Peyer's patch (tissue), 4 donors: ENCODE measurements around the gene ITSN1.
"Not testable (repeated sequence)": the region's sequence is repeated elsewhere in the genome, so short reads cannot be mapped to it uniquely, and the experiment has no call there.

Experiments
- CTCF ChIP-seq, 6 experiments: fragments of 450-650 bp in 4 of 6; fragments of 200-600 bp in 2 of 6; sonication (generic) in 1 of 6; IDR thresholded peaks; one replicate each; pipeline ENCODE4 v1.5.1; 2017 to 2019; ENCODE audit warnings: antibody characterized with exemption in 6 of 6, mild to moderate bottlenecking in 3 of 6, moderate library complexity in 1 of 6
- POLR2A ChIP-seq, 2 donors: fragments of 450-650 bp; IDR thresholded peaks; one replicate each; pipeline ENCODE4 v1.5.1; 2017; ENCODE audit warnings: antibody characterized with exemption in 2 of 2, mild to moderate bottlenecking in 2 of 2, moderate library complexity in 2 of 2

- TF ChIP-seq POLR2A, CTCF (IDR thresholded peaks at IDR 0.05): not testable (repeated sequence)
Measured at GRCh38 chr21:33926248-33926647, 283.9 kb downstream of the ITSN1 start.
